Smooth muscle cell of bladder (primary cell): ENCODE data around the gene SLA2. TPM values are rescaled to one million over a fixed set of nuclear protein-coding genes. Genes with fewer than 3 reads are reported as not detected.

Experiments
- total RNA-seq: library from RNA; depleted of rRNA; stranded (reverse); fragments of >200 nt; gene quantifications from 2 replicates; pipeline ENCODE4 v1.2.3, GENCODE V29; 2014

SLA2 gene, protein sequence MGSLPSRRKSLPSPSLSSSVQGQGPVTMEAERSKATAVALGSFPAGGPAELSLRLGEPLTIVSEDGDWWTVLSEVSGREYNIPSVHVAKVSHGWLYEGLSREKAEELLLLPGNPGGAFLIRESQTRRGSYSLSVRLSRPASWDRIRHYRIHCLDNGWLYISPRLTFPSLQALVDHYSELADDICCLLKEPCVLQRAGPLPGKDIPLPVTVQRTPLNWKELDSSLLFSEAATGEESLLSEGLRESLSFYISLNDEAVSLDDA
- not detected in 2 replicates for total RNA-seq

DNA sequence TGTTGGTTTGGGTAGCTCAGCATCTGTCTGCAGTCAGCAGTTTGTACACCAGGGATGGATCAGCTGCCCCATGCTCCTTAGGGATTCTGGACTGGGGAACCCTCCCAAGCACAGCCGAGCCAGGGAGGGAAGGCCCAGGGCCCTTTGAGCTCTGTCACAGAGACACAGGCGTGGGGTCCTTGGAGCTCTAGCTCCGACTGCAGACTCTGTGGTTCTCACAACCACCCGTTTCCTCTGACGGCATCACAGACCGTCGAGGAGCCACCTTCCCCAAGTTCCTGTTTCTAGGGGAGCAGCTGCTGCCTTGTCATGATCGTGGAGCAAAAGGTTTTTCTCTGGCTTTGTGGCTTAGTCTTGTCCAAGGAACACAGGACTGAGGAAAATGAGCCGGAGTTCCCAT is at the start of gene SLA2:
Gene SLA2, minus strand, starts transcription at position 199 of the 400 bp plus-strand sequence. CDS start 4,861 bp downstream, outside the sequence.

DNA sequence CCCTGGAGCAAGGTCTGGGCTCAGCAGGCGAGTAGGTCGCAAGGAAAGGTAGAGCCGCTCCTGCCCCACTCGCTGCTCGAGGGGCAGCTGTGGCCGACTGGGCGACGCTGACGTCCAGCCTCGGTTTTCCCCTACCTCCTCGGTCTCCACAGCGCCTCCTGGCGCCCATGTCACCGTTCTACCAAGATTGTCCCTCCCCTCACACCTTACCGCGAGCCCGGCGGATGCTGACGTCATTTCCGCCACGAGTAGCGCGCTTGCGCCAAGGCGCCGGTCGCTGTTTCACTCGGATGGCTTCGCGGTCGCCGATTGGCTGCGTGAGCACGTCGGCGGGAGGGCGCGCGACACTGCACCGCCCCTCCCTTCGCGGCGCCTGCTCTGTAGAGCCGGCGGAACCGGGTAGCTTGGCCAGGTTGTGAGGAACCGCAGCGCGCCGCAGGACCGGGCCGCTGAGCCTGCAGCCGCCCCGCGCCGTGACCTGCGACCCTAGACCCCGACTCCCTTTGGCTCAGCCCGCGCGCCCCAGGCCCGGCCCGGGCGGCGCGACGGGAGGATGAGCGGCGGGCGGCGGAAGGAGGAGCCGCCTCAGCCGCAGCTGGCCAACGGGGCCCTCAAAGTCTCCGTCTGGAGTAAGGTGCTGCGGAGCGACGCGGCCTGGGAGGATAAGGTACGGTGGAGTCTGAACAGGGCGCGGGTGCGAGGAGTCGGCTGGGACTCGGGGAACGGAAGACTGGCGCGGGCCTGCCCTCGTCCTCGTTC is 40.4 kb downstream of the SLA2 start, which contains the start of gene RAB5IF:
Gene RAB5IF, plus strand, starts transcription at position 381 of the 759 bp plus-strand sequence. Its CDS starts 173 bp downstream, at position 554.

DNA sequence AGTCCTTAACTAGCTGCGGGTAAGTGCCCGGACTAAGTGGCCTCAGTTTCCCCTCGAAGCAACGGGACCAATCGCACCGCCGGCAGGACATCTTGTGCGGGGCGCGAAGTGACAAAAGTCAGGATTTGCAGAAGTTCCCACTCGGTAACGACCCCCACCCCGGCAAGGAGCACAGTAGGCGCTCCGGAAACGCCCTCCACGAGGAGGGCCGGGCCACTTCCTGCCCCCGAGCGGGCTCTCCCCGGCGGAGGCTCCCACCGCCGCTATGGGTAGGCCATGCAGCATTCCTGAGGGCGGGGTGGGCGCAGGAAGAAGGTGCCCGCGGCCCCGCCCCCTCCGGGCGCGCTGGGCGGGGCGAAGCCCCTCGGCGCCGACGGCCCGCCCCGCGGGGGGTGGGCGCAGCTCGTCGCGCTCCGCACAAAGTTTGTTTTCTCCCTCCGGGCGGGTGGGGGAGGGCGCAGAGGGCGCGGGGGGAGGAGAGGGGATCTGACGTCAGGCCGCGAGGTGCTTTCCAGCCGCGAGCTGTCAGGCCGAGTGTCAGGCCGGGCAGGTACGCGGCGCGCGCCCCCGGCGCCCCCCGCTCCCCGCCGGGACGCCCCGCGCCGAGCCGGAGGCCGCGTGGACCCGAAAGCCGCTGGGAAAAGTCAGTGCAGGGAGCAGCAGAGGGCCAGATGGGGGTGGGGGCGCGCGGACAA is 72.7 kb downstream of the SLA2 start, which contains the start of gene TGIF2:
Gene TGIF2, plus strand, starts transcription at position 495 of the 695 bp plus-strand sequence. CDS start 5,178 bp downstream, outside the sequence.

Other genes starting within 250 kb of the SLA2 start
- gene MYL9, start 104.7 kb downstream of the SLA2 start, total RNA-seq, result 6.8 and 13.9 TPM in 2 replicates
- 5.1 and 7.7 TPM in 2 replicates for gene TGIF2, start 72.6 kb downstream of the SLA2 start, total RNA-seq
- gene RAB5IF, start 40.4 kb downstream of the SLA2 start, total RNA-seq, result 64.3 and 74.1 TPM in 2 replicates
- 17.8 and 18.6 TPM in 2 replicates for gene NDRG3, start 99.9 kb upstream of the SLA2 start, total RNA-seq
- 5.5 and 6.4 TPM in 2 replicates for gene DSN1, start 127.6 kb upstream of the SLA2 start, total RNA-seq
- 0.14 TPM in 1 of 2 replicates, not detected in the other for gene TLDC2, start 229.9 kb upstream of the SLA2 start, total RNA-seq